Heart left ventricle (tissue), 13 donors: ENCODE measurements around the gene SGSH.

Experiments
- POLR2A ChIP-seq, 2 donors: fragments of 450-650 bp; IDR thresholded peaks; one replicate each; pipeline ENCODE4 v1.6.1; 2017; ENCODE audit warnings: antibody characterized with exemption in 2 of 2, mild to moderate bottlenecking in 2 of 2, moderate library complexity in 2 of 2
- TF ChIP-seq, protein P1 (sequence below), 12 donors: fragments of 200-600 bp; sonication (generic) in 4 of 12; IDR thresholded peaks; one replicate each; pipeline versions ENCODE4 v1.5.0 to v1.8.0; 2018 to 2022; ENCODE audit warnings: antibody characterized with exemption in 12 of 12, mild to moderate bottlenecking in 5 of 12
- donor health status: ischemic (EF 13 %, LVEDD 7.1; RV severe dilation, severe dysfunction).
- donor health status: DM: no; HTN: yes; CAD: no.
- donor health status: DM: no; HTN: no; CAD: no.
- donor health status: ischemic (EF 25% LVEDD 6.9; RV normal size, moderate dysfunction).
- donor health status: ischemic (EF 25% LVEDD 5.7; RV mildly dilated, moderate dysfunction).
- donor health status: ischemic (EF 35%, LVEDD 5.7; RV mildly dilated, moderate dysfunction).
- donor health status: nonischemic (EF 11% LVEDD 7.7; RV severe dilation, severe dysfunction).
- donor health status: DM: yes; HTN: yes; CAD: no.
- donor health status: PGD.
- donor health status: ischemic (EF 29% LVEDD 5.4; RV normal size, mild dysfunction).
- donor health status: nonischemic (EF 23%, LVEDD 6.1; RV moderate dilation, normal function).

DNA sequence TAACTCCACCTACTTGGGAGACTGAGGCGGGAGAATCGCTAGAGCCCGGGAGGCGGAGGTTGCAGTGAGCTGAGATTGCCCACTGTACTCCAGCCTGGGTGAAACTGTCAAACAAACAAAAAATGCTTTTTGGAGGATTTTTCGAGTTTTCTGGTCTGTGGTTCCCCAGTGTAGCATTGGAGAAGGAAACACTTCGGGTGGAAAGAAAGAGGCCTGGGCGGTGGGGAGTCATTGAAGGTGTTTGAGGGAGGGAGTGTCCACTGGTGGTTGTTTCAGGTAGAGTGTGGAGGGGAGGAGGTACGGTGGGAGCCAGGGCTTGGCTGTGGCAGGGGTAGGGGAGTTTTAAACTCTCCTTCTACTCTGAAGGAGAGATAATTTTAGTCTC, 41.8 kb upstream of the SGSH start:
- TF ChIP-seq, protein P1, sequence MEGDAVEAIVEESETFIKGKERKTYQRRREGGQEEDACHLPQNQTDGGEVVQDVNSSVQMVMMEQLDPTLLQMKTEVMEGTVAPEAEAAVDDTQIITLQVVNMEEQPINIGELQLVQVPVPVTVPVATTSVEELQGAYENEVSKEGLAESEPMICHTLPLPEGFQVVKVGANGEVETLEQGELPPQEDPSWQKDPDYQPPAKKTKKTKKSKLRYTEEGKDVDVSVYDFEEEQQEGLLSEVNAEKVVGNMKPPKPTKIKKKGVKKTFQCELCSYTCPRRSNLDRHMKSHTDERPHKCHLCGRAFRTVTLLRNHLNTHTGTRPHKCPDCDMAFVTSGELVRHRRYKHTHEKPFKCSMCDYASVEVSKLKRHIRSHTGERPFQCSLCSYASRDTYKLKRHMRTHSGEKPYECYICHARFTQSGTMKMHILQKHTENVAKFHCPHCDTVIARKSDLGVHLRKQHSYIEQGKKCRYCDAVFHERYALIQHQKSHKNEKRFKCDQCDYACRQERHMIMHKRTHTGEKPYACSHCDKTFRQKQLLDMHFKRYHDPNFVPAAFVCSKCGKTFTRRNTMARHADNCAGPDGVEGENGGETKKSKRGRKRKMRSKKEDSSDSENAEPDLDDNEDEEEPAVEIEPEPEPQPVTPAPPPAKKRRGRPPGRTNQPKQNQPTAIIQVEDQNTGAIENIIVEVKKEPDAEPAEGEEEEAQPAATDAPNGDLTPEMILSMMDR (IDR thresholded peaks at IDR 0.05): no peak
- no peak for TF ChIP-seq POLR2A (IDR thresholded peaks at IDR 0.05)
